HG03439 (cell line): ENCODE measurements around the gene TSEN34.
"Not testable (repeated sequence)": the region's sequence is repeated elsewhere in the genome, so short reads cannot be mapped to it uniquely, and the experiment has no call there.

Experiments used
- ATAC-seq: cut with Tn5 transposase; IDR thresholded peaks from one replicate; pipeline ENCODE4 v1.9.1; 2021; ENCODE audit warnings: mild to moderate bottlenecking, moderate library complexity; ENCODE audit not compliant: unreplicated experiment

The TSEN34 gene

DNA sequence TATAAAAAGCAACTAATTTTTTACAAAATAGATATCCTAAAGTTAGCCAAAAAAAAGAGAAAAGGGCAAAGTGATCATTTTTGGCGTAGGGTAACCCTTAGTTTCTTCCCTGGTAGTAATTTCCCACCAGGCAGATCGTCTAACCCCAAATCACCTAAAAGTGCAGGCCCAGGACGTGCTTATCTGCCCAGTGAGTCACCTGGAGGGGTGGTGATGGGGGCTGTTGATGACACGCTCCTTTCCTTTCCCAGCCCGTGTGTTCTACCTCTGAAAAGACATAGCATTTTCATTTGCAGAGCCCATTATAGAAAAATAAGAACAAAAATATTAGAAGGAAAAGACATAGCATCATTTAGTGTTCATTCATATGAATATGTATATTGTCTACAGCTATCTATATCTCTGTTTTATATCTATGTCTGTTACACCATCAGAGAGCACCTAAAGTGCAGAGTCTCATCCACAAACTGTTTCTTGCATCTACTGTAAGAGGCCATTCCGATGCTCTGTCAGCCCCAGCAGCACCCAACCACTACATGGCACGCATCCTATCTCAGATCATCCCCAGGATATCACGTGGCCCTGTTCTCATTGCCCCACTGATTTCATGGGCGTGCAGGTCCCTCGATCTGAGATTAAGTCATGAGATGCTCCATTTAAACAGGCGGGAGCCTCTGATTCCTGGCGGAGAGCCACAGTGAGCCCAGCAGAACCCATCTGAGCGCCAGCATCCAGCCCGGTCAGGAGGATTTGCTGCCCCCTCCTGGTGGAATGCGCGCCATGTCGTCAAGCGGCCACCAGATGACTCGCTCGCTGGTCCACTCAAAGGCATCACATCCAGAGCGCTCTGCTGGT is 40.2 kb downstream of the TSEN34 start:
- no peak for ATAC-seq

DNA sequence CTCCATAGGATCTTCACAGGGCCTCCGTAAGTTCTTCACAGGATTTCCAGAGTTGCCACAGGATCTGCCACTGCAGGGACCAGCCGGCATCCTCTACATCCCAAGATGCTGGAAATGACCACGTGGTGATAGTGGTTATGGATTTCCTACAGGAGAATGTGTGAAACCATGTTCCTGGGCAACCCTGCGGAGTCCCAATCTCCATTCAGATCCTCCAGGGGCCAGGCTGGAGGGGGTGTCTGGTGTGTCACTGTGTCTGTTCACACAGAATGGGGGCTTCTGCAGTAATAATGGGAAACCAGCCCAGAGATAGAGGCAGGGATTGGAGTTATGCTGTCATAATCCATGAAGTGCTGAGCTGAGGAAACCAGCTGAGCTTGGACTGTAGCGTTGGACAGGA is 42.8 kb downstream of the TSEN34 start:
- ATAC-seq, result no peak

DNA sequence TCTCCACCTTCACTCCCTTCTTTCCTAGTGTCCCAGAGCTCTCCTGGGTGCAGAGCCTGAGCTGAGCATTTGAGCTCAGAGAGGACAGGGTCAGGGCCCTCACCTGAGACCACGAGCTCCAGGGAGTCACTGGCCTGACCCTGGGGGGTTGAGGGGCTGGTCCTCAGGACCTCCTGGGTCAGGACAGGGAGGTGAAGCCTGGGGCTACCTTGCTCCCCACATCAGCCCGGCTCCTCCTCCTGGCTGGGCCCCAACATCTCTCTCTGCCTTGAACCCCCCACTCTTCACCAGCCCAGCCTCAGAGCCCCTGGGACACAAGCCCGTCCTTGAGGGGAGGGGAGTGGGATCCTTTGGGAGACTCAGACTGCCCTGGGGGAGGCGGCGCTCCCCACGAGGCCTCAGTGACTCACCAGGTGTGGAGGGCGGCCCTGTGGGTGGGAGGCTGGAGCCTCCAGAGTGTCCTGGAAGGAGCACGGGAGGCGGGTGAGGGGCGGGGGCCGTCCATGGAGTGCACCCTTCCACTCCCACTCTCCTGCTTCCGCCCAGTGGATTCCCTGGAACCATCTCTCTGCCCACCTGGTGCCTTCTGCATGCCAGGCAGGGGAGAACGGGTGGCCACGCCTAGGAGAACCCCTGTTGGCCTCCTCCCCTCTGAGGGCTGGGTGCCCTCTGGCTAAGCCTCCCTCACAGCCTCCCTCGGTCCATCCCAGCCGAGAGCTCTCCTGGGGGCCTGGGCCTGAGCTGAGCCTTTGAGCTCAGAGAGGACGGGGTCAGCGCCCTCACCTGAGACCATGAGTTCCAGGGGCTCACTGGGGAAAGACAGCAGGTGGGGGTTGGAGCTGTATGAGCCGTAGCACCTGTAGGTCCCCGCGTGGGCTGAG is 48.6 kb downstream of the TSEN34 start:
- ATAC-seq, result not testable (repeated sequence)

DNA sequence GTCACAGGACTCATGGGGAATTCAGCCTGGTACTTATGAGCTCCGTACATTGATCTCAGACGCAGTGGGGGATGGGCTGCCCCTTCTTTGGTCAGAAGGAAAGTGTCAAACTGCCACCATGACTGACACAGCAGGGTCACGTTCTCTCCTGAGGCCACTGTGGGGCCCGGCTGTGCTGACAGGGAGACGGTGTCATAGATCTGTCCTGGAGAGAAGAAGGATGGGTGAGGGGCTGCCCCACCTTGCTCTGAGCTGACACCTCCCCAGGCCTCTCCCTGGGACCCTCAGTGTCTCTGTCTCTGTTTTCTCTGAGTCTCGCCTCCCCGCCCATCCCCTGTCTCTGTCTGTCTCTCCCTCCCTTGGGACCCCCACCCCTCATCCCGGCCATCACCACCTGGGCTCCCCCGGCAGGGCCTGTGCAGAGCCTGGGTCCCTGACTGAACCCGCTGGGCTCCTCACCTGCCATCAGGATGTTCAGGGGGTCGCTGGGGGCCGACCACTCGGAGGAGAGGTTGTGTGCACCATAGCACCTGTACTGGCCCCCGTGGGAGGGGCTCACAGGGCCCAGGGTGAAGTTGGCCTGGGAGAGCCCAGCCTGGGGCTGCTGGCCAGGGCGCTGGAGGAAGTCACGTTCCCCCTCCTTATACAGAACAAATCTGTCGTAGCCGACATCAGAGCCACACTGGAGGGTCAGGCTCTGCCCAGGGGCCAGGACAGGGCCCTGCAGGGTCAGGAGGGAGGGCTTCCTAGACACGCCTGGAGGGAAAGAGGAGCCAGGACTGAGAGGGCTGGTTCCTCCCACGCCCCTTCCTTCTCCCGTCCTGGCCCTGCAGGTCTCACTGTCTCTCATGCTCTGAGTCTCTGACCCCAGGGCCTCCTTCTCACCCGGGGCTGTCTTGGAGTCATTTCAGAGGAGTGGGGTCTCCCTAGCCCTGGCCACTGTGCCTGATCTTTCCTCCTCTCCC is 49.5 kb downstream of the TSEN34 start:
- not testable (repeated sequence) for ATAC-seq

DNA sequence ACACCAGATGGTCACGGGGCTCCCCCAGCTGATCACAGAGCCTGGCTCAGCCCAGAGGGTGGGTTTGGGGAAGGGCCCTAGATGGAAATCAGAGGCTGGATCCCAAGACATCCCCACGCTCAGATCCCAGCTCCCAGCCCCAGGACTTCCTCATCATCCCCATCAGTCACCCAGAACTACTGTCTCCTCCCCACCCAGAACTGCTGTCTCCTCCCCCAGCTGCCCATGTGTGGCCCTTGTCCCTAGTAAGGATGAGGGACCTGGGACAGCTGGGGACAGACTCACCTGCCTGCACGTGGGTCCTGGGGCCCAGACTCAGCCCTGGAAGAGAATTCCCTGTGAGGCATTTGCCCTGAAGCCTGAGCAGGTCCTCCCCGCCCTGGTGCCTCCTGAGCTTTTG is 51.1 kb downstream of the TSEN34 start:
- not testable (repeated sequence) for ATAC-seq

DNA sequence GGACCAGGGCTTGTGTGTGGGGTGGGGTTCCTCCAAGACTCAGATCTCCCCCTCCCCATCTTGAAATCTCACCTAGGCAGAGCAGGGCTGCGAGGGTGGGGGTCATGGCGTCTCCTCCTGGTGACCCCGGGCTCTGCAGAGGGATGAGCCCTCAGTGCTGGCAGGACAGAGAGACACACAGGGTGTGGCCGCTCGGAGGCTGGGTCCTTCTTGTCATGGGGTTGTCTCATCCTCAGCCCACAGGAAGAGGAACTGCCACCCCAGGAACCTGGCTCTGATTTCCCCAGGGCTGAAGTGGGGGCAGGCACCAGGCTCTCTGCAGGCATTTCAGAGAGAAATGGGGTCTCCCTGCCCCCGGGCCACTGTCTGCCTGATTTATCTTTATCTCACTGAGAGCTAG is 51.5 kb downstream of the TSEN34 start, which contains the start of gene LILRA6:
LILRA6 (minus strand) TSS at position 145 of the 400 bp plus-strand sequence.
- ATAC-seq, result not testable (repeated sequence)

DNA sequence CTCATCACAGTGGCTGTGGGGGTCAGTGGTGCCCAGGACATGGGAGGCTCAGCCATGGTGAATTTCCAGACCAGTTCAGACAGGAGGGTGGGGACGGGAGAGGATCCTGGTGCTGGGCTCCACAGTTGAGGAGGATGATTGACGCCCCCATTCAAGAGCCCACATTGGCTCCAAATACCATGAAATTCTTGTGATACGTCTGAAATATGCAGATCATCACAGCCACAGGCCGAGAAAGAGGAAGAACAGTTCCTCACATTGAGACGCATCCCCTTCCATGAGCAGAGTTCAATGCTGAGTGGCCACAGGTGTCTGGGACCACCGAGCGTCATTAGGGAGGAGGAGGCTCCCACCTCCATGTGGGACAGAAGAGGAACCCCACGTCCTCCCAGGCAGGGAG is 52.7 kb downstream of the TSEN34 start:
- ATAC-seq, result not testable (repeated sequence)
